Colon (tissue), 2 donors: Measurements from ENCODE around the gene DUS1L.

Experiments
- FAIRE-seq: peaks from 2 replicates; lab custom pipeline; 2012; peaks lifted over from hg19 to GRCh38; lab: Jason Lieb, UNC
- donor health status: control.
- donor health status: control.

Gene DUS1L

DNA sequence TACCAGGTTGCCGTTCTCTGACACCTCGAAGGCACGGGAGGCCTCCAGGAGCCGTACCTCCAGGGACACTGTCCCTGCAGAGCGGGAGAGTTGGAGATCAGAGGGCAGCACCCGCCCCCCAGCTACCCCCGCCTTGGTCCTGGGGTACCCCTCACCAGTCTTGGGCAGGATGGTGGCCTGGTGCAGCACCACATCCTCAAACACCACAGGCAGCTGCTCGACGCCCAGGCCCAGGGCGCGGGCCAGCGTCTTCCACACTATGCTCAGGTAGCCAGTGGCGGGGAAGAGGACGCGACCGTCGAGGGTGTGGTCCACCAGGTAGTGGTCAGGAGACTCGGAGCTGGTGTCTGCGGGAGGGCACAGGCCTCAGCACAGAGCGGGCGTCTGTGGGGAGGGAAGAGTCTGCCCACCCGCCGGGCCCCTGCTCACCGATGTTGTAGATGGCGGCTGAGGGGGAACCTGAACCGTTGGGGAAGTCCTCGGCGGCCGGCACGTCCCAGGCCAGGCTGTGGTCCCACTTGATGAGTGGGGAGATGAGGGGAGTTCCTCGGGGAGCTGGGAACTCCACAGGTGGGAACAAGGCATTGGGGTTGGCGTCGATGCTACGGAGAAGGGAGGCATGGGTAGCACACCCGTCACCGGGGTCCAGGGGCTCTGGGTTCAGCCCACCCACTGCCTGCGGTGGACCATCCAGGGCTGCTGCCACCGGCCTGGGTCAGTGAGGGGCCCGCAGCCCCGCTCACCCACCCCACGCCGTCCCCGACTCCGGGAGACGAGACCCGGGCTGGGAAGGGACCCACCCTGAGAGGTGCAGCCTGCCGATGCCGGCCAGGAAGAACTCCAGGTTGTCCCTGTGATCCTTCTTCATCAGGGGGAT is 22.6 kb upstream of the DUS1L start:
- no peak for FAIRE-seq

DNA sequence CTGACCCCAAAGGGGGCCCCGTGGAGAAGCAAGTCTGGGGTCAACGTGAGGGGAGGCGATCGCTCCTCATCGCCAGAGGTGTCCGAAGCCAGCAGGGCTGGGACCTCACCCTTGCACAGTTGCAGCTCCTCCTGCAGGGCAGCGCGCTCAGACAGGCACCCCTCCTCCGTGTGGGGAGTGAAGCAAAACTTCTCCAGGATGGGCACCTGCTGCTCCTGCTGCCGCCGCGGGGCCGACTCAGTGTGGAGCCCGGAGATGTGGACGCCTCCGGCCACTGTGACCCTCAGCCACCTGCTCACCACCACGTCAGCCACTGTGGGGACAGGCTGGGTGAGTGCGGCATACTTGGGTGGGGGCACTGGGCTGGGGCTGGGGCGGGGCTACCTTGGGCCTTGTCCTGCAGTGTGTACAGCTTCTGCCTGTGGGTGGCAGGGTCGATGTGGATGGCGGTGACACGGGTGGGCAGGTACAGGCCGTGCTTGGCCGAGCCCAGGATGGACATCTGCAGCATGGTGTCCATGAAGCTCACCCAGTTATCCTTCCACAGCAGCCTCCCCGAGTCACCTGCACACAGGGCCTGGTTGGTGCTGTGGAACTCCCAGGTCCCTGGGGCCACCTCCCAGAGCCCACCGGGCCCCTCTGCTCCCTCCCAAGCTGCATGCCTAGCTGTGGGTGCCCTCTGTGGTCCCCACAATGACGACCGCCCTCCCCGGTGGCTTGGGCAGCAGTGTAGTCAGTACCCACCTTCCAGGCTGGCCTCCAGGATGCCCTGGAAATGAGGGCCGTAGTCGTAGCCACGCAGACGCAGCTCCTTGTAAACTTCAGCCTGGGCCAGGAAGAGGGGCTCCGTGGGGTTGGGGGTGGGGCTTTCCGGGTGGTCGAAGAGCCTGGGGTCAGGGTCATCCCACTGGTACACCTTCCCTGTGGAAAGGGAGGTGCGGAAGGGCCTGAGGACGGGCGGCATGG is 21.6 kb upstream of the DUS1L start:
- no peak for FAIRE-seq

DNA sequence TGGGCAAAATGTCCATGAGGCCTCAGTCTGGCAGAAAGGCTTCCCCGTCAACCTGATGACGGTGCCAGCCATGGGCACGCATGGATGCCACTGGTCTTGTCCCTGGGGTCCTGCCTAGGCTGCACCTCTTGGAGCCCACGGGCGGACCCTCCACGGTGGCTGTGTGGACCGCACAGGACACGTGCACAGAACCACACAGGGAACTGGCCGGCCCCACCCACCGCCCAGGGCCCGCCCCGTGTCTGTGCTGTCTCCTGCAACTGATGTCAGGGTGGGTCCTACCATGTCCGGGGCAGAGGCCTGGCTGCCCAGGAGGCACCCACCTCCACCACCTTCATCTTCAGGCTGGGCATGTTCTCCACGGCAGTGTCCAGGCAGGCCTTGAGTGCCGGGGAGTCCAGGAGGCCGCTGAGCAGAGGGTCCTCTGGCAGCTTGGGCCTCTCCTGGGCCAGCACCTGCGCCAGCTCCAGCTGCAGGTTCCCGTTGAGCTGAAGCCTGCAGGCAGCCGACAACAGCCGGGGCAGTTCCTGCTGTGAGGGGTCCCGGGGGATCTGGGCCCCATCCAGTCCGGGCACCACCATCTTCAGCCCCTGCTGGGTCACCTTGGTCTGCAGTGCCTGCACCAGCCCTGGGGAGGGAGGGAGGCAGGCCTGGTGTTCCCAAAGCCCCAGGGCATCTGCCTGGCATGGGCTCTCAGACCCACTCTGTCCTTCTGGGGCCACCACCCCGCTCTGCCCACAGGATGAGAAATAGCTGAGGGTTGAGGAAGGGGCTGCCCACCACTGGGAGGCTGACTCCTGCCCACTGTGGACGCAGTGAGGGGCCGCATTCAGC is 20.5 kb upstream of the DUS1L start:
- FAIRE-seq: no peak

DNA sequence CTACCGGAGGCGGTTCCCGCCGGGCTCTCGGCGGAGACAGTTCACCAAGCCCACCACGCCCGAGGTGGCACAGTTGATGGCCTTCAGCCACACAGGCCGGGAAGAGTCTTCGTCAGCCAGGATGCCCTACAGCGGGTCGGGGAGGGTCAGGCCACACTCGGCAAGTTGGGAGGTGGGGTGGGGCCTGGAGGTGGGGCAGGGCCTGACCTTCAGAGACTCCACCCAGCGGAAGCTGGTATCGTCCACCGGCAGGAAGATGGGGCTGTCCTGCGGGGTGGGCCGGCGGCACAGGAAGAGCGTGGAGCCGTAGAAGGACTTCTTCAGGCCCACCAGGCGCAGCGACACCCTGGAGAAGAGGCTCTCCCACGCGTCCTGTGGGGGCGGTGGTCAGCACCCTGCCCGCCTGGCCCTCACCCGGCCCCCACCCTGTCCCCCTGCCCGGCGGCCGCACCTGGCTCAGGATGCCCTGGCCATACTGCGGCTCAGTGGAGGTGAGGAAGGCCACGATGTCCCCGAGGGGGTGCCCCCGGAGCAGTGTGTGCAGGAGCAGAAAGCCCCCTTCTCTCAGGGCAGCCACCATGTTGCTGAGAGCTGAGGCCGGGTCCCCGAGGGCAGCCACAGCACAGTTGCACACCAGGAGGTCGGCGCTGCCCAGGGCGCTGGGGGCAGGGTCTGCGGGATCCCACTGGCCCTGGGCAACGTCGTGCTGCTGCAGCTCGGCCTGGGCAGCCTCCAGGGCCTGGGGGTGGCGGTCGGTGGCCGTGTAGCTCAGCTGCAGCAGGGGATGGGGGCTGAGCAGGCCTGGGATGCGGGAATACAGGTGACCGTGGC is 19.6 kb upstream of the DUS1L start:
- FAIRE-seq: no peak

DNA sequence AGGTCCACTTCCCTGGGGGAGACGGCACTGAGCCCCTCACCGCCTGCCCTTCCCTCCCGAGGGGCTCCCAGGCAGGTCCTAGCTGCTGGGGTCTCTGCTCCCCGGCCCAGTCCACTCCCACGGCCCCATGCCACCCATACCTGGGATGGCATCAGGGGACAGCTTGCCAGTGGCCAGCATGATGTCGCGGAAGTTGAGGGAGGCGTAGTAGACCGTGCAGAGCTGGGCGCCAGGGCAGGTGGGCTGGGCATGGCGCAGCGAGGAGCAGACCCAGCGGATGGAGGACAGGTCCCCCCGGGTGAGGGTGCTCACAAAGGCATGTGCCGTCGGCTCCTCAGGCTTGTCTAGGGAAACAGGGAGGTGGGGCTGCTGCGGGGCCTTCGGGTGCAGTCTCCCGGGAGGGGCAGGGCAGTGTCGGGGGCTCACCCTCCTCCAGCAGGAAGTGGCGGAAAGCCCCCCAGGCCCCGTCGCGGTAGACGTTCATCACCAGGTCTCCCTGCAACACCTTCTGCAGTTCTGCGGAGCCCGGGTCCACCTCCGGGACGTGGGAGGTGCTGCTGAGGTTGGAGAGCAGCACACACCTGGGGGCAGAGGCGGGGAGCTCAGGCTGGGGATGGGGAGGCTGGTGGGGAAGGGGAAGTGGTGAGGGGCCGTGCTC is 18.9 kb upstream of the DUS1L start:
- no peak for FAIRE-seq

DNA sequence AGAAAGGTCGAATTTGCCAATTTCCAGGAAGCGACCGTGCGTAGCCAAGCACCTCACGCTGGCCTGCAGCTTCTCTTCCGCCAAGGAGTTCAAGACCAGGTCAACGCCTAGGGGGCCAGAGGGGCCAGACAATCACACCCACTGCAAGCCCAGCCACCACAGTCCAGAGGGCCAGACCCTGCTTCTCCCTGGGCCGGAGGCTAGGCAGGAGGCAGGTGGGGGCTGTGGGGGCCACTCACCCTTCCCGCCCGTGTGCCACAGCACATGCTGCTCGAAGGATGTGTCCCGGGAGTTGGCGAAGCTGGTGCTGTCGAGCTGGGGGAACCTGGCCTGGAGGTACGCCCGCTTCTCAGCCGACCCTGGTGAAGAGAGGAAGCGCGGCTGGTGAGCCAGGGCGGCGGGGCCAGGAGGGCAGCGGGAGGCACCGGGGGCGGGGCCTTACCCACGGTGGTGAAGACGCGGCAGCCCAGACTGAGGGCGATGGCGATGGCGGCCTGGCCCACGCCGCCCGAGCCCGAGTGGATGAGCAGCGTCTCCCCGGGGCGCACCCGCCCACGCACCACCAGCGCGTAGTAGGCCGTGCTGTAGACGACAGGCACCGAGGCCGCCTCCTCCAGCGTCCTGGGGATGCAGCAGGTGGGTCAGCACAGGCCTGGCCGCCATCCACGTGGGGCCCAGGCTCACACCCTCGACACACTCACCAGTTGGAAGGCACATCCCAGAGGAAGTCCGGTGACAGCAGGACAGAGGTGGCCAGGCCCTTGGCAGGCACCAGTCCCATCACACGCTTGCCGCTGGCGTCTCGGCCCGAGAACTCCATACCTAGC is 18.1 kb upstream of the DUS1L start:
- no peak for FAIRE-seq

DNA sequence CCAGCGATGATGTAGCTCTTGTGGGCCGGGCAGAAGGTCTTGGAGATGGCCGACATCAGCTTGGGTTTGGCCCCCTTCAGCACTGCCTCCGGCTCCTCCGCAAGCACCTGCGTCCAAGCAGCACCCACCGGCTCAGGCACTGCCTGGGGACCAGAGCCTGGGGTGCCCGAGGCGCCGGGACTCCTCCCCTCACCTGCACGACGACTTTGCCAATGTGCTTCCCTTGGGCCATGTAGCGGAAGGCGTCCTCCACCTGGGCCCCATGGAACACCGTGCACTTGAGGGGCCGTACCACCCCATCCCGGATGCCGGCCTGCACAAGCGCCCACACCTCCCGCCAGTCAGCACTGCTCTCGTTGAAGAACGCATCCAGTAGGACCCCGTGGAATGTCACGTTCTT is 17.4 kb upstream of the DUS1L start:
- FAIRE-seq: no peak

DNA sequence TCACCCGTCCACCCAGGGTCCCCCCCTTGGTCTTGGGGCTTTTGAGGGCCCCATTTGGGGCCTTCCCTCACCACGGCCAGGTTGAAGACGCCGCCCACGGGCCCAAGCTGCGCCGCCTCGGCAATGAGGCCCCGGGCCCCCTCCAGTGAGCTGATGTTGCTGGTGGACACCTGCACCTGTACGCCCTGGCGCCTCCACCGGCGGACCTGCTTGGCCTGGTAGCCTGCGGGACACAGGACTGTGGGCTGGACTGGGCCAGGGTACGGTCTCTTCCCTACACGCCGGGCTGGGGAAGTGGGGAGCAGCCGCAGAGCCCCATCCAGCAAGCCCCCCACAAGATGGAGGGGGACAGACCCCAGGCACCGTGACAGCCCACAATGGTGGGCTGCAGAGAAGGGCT is 16.9 kb upstream of the DUS1L start:
- FAIRE-seq: no peak

DNA sequence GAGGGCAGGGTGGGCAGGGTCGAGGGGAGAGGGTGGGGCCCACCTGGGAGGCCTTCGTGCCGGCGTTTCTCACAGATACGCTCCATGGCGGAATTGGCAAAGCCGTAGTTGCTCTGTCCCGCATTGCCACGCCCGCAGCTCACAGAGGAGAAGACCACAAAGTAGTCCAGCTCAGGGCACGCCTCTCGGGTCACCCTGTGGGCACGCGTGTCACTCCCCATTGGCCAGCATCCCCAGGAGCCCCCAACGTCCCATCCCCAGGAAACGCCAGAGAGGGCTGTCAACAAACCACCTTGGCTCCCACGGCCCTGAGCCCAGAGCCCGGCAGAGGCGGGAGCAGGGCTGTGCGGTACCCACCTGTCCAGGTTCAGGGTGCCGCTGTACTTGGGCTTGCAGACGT is 16.4 kb upstream of the DUS1L start:
- no peak for FAIRE-seq

DNA sequence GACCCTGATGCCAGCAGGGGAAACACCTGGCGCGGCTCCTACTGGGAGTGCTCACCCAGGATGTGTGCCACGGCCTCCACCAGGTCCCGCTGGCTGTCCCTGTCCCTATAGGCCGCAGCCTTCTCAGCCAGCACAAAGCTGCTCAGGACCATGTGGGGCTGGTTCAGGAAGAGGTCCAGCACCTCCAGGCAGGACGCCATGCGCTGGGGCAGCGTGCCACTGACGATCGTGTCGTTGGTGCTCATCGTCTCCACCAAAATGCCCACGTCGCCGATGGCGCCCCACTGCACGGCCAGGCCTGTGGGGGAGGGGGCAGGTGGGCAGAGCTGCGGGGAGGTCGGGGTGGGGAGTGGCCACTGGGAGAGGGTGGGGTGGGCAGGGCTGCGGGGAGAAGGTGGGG is 15.9 kb upstream of the DUS1L start:
- FAIRE-seq: no peak

DNA sequence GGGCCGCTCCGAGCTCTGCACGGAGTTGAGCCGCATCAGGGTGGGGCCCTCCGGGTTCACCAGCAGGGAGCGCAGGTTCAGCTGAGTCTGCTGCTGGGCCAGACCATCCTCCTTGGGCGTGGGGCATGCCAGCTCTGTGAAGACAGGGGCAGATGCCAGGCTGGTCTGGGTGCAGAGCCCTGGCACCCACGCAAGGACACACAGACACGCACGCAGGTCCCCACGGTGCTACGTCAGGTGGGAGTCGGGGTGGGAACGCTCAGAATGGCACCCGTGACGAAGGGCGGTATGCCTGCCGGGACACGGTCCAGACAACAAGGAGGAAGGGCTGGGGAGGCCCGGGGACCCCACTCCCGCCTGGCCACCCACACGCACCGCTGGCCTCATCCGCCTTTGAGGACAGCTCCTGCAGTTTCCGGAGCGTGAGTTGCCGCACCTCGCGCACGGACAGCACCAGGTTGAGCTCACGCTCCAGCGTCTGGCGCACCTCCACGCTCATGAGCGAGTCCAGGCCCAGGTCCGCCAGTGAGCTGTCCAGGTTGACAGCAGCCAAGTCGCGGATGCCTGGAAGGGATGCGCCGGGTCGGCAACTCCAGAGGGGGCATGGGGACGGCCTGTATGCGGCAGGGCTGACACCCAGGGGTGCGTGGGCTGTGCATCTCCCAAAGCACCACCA is 15.3 kb upstream of the DUS1L start:
- no peak for FAIRE-seq

DNA sequence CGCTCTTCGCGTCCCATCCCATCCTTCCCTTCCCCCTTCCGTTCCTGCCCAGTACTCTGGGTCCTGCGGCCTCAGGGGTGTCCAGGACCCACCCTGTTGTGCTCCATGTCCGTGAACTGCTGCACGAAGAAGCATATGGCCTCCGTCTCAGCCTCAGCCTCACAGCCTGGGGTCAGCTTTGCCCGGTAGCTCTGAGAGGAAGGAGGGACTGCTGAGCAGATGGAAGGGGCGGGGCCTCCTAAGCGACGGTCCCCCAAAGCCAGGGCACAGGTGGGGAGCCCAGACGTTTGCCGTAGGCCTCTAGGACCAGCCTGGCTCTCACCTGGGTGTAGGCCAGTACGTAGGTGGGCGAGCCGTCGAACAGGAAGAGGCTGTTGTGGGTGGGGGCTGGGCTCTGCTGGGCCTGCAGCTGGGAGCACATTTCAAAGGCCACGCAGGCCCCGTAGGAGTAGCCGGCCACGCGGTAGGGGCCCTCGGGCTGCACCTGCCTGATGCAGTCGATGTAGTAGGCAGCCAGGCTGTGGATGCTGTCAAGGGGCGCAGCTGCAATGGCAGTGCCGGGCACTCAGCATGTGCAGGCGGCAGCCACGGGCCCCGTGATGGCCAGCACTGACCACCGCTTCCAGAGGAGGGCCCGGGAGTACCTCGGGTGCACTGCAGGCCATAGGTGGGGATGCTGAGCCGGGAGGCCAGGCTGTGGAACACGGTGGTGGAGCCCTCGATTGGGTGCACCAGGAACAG is 14.6 kb upstream of the DUS1L start:
- no peak for FAIRE-seq

DNA sequence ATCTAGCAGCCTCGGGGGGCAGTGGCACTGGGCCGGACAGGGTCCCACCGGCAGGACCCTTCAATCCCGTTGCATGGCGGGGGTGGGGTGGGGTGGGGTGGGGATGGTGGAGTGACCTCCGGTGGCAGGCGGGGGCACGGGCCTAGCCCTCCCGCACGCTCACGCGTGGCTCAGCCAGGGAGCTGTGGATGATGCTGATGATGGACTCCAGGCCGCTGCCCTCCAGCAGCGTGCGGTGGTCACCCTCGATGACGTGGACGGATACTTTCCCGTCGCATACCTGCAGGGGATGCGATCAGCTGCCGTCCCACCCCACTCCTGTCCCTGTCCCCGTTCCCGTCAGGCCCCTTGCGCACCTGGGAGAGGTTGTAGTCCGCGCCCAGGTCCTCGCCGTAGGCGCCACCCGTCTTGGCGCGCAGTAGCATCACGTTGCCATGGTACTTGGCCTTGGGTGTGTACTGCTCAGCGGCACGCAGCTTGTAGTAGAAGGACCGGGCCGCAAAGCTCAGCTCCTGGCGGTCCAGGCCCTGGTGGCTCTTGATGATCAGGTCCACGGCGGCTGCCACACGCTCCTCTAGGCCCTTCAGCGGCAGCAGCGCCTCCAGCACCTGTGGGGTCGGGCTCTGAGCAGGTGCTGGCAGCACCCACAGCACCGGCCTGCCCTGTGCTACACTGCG is 13.5 kb upstream of the DUS1L start:
- no peak for FAIRE-seq

DNA sequence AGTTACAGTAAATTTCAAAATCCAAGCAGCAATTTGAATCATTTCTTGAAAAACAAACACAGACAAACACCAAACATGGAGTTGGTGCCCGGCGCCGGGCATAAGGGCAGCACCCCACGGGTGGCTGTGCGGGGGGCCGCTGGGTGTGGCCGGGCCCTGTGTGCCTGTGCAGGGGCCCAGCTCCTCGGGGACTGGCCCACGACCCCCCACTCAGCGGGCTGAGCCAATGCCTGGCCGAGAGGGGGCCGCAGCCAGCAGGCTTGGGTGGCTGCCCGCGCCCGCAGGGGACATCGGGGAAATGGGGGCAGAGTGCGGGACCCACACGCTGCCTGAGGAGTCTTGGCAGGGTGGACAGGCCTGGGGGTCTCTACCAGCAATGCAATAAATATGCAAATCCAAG is 12.8 kb upstream of the DUS1L start:
- FAIRE-seq: no peak

DNA sequence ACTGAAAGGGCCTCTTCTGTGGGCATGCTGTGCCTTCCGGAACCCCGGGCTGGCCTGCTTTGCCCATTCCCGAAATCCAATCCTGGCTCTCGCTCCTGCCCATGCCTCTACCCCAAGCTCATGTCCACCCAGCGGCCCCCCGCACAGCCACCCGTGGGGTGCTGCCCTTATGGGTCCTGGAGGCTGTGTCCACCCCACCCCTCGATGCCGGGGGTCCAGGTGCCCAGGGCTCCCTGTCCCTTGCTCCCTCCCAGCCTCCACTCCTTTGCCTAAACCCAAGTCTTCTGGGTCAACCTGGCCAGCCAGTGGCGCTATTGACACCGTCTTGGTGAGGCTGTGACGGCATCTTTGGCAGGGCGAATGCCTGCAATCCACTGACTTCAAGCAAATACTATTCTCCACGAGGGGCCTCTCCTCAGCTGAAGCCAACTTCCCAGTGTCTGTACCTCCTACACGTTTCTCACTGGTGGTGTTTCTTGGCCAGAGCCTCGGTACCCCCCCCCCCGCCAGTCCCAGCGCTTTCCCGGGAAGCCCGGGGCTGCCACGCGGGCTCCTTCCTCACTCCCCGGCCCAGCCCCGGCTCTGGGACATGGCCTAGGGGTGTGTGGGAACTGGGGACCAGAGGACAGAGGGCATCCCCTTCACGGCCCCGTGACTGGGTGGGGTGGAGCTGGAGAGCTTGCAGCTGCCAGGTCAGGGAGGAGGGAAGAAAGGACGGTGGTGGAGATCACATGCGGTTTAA is 12.2 kb upstream of the DUS1L start:
- no peak for FAIRE-seq

DNA sequence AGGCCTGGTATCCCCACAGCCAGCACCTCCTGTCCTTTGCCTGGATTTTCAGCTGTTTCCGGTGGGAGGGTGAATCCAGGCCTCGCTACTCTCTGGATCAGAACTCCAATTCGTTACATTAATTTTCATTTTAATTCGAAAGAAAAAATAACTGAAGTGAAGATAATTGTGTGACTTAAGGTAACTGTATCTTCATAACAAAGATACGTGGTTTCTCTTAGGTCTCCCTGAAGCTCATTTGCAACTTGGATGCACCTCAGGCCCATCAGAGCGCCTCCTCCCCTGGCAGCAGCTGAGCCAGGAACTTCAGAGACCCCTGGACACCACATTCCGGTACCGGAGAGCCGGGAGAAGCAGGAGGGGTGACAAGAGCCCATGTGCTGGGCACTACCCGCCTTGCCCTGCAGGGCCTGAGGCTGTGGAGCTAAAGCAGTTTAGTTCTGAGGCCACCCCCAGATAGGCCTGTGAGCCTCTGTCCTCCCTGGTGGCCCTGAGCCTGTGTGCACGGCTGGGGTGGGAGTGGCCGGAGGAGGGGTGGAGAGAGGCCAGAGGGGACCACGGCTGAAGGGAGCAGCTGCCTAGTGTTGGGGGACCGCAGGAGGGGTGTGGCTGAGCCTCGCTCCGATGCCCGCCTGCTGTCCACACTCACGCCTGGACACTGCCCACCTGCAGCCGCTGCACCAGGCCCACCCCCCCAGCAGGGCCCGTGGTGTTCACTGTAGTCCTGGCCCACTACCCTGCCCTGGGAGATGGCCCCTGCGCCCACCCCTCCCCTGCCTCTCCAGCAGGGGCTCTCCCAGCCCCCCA is 11.4 kb upstream of the DUS1L start:
- FAIRE-seq: no peak
